Testis (tissue), 2 donors: ENCODE data around the gene SLF2.

Experiments used
- CTCF ChIP-seq, 3 experiments: fragments of 450-650 bp in 2 of 3; fragments of 200-600 bp in 1 of 3; sonication (generic) in 1 of 3; IDR thresholded peaks; one replicate each; pipeline ENCODE4 v1.5.1; 2016 to 2019; ENCODE audit warnings: antibody characterized with exemption in 3 of 3, mild to moderate bottlenecking in 2 of 3, moderate library complexity in 1 of 3
- POLR2A ChIP-seq: fragments of 450-650 bp; IDR thresholded peaks from one replicate; pipeline ENCODE4 v1.6.1; 2017; ENCODE audit warnings: antibody characterized with exemption, mild to moderate bottlenecking, moderate library complexity

DNA sequence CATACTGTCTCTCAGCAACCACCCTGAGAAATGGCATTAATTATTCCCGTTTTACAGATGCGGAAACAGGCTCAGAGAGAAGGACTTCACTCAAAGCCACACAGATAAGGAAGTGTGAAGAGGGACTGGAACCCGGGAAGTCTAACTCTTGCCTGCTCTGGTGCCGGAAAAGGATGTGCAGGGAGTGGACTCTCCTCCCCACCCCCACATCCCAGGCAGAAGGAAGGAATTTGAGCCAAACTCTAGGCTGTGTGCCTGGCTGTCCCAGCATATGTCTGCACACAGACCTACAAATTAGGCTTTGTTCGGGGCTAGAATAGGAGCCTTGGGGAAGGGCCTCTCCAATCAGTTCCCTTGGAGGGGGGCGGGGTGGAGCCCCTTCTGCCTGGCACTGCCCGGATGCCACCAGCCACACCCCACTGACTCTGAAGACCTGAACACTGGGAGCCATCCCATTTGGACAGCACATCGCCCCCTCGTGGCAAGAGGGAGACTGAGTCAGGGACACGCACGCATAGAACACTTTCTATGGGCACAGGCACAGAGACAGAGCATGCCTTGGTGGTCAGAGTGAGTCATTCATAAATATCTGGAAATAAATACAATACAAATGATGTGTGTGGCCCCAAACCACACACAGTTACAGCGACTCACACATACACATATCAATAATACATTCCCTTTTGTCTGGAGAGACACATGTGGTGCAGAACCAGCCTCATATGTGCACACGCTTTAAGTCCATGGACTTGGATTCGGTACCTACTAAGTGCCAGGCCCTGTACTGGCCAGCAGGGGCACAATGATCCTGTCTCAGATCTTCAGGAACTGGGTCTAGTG is 100.0 kb downstream of the SLF2 start:
- TF ChIP-seq POLR2A (no peak), CTCF (IDR thresholded peaks at IDR 0.05) (peak; percentile 72 to 95 (median 92))
